Ishikawa (cell line): ENCODE results near the gene ANKFN1.

Experiments used
- CEBPB ChIP-seq: IDR thresholded peaks from 2 replicates; pipeline ENCODE4 v1.6.1; 2012
- CREB1 ChIP-seq: IDR thresholded peaks from 2 replicates; pipeline ENCODE4 v1.6.1; 2012; ENCODE audit warnings: low read depth
- EGR1 ChIP-seq: IDR thresholded peaks from 2 replicates; pipeline ENCODE4 v1.6.1; 2012
- EP300 ChIP-seq: IDR thresholded peaks from 2 replicates; pipeline ENCODE4 v1.6.1; 2012; ENCODE audit warnings: borderline replicate concordance
- FOXM1 ChIP-seq: IDR thresholded peaks from 2 replicates; pipeline ENCODE4 v1.6.1; 2012; ENCODE audit warnings: low read depth, borderline replicate concordance
- NFIC ChIP-seq: IDR thresholded peaks from 2 replicates; pipeline ENCODE4 v1.6.1; 2012
- RAD21 ChIP-seq: IDR thresholded peaks from 2 replicates; pipeline ENCODE4 v1.6.1; 2012; ENCODE audit warnings: low read depth
- TAF1 ChIP-seq: IDR thresholded peaks from 2 replicates; pipeline ENCODE4 v1.6.1; 2012; ENCODE audit warnings: low read depth, mild to moderate bottlenecking
- TEAD4 ChIP-seq: IDR thresholded peaks from 2 replicates; pipeline ENCODE4 v1.6.1; 2012
- YY1 ChIP-seq: IDR thresholded peaks from 2 replicates; pipeline ENCODE4 v1.6.1; 2012; ENCODE audit warnings: low read depth
- ZBTB7A ChIP-seq: IDR thresholded peaks from 2 replicates; pipeline ENCODE4 v1.6.1; 2012; ENCODE audit warnings: low read depth
- TF ChIP-seq, protein P1 (sequence below): IDR thresholded peaks from 2 replicates; pipeline ENCODE4 v1.6.1; 2012
- TF ChIP-seq, protein P2 (sequence below): IDR thresholded peaks from 2 replicates; pipeline ENCODE4 v1.6.1; 2012; ENCODE audit warnings: low read depth, mild to moderate bottlenecking

DNA sequence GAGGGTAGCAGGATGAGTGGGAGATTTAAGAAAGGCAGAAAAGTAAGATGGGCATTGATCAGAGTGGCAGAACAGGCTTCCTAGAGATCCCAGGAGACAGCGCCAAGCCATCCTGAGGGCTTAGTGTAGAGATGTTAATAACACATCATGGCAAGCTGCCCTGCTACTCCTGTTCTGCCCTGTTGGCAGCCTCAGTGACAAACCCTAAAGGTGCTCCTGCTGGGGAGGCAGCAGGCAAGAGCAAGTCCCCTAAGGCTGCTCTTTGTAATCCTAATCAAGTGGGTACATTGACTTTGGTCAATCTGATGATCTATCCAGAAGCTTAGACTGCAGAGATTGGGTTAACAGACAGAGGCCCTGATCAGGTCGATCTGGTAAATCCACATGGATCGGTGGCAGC is 16.3 kb downstream of the ANKFN1 start:
- TF ChIP-seq, protein P1, sequence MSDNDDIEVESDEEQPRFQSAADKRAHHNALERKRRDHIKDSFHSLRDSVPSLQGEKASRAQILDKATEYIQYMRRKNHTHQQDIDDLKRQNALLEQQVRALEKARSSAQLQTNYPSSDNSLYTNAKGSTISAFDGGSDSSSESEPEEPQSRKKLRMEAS, result no peak
- TF ChIP-seq CEBPB, result no peak
- TF ChIP-seq, protein P2, sequence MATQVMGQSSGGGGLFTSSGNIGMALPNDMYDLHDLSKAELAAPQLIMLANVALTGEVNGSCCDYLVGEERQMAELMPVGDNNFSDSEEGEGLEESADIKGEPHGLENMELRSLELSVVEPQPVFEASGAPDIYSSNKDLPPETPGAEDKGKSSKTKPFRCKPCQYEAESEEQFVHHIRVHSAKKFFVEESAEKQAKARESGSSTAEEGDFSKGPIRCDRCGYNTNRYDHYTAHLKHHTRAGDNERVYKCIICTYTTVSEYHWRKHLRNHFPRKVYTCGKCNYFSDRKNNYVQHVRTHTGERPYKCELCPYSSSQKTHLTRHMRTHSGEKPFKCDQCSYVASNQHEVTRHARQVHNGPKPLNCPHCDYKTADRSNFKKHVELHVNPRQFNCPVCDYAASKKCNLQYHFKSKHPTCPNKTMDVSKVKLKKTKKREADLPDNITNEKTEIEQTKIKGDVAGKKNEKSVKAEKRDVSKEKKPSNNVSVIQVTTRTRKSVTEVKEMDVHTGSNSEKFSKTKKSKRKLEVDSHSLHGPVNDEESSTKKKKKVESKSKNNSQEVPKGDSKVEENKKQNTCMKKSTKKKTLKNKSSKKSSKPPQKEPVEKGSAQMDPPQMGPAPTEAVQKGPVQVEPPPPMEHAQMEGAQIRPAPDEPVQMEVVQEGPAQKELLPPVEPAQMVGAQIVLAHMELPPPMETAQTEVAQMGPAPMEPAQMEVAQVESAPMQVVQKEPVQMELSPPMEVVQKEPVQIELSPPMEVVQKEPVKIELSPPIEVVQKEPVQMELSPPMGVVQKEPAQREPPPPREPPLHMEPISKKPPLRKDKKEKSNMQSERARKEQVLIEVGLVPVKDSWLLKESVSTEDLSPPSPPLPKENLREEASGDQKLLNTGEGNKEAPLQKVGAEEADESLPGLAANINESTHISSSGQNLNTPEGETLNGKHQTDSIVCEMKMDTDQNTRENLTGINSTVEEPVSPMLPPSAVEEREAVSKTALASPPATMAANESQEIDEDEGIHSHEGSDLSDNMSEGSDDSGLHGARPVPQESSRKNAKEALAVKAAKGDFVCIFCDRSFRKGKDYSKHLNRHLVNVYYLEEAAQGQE, result no peak
- no peak for TF ChIP-seq TEAD4
- no peak for TF ChIP-seq EP300
- no peak for TF ChIP-seq EGR1
- no peak for TF ChIP-seq ZBTB7A
- TF ChIP-seq TAF1, result no peak
- no peak for TF ChIP-seq RAD21
- no peak for TF ChIP-seq YY1
- TF ChIP-seq FOXM1, result no peak
- no peak for TF ChIP-seq NFIC
- TF ChIP-seq CREB1, result no peak
